HG03378 (cell line): Measurements from ENCODE around the gene PHACTR2.
"Not testable (repeated sequence)": the region's sequence is repeated elsewhere in the genome, so short reads cannot be mapped to it uniquely, and the experiment has no call there.

ENCODE experiments used
- ATAC-seq: cut with Tn5 transposase; IDR thresholded peaks from one replicate; pipeline ENCODE4 v1.9.1; 2021; ENCODE audit warnings: mild to moderate bottlenecking, moderate library complexity; ENCODE audit not compliant: unreplicated experiment

PHACTR2 gene

DNA sequence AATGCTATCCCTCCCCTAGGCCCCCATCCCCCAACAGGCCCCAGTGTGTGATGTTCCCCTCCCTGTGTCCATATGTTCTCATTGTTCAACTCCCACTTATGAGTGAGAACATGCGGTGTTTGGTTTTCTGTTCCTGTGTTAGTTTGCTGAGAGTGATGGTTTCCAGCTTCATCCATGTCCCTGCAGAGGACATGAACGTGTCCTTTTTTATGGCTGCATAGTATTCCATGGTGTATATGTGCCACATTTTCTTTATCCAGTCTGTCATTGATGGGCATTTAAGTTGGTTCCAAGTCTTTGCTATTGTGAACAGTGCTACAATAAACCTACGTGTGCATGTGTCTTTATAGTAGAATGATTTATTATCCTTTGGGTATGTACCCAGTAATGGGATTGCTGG is 173.9 kb downstream of the PHACTR2 start:
- ATAC-seq: not testable (repeated sequence)

DNA sequence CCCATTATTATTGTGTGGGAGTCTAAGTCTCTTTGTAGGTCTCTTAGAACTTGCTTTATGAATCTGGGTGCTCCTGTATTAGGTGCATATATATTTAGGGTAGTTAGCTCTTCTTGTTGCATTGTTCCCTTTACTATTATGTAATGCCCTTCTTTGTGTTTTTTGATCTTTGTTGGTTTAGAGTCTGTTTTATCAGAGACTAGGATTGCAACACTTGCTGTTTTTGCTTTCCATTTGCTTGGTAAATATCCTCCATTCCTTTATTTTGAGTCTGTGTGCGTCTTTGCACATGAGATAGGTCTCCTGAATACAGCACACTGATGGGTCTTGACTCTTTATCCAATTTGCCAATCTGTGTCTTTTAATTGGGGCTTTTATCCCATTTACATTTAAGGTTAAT is 177.3 kb downstream of the PHACTR2 start:
- ATAC-seq: not testable (repeated sequence)

DNA sequence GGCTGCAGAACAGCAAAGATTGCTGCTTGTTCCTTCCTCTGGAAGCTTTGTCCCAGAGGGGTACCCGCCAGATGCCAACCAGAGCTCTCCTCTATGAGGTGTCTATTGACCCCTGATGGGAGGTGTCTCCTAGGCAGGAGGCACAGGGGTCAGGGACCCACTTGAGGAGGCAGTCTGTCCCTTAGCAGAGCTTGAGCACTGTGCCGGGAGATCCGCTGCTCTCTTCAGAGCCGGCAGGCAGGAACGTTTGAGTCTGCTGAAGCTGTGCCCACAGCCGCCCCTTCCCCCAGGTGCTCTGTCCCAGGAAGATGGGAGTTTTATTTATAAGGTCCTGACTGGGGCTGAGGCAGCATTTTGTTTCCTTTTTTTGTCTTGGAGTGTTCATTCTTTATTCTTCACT is 179.0 kb downstream of the PHACTR2 start:
- not testable (repeated sequence) for ATAC-seq

DNA sequence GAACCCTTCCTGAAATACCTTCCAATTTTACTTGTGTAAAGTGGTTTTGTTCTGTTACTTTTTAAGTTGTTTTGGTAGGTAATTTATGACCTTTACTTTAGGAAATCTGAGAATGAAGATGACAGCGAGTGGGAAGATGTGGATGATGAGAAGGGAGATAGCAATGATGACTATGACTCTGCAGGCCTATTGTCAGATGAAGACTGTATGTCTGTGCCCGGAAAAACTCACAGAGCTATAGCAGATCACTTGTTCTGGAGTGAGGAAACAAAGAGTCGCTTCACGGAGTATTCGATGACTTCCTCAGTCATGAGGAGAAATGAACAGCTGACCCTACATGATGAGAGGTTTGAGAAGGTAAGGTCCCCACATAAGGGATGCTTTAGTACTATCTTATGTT is 179.9 kb downstream of the PHACTR2 start:
- ATAC-seq: no peak

DNA sequence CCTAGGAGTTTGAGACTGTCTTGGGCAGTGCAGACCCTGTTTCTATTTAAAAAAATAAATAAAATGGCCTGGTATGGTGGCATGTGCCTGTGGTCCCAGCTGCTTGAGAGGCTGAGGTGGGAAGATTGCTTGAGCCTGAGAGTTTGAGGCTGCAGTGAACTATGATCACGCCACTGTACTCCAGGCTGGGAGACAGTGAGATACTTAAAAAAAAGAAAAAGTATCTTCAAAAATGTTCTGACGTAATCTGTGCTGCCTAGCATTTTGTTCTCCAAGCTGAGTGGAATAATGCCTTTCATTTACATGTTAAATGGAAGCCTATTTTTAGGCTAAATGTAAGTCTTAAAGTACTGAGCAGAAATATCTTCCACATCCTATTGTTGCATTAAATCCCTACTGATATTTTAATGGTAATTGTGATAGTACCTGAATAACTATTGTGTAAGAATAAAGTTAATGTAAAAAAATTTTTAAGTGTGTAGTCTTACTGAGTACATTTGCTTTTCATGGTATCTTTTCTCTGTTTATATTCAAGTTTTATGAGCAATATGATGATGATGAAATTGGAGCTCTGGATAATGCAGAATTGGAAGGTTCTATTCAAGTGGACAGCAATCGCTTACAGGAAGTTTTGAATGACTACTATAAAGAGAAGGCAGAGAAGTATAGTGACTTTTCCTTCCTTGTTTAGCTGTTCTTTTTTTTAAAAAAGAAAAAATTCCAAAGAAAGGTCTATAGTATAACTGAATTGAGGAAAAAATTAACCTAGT is 182.3 kb downstream of the PHACTR2 start:
- no peak for ATAC-seq

DNA sequence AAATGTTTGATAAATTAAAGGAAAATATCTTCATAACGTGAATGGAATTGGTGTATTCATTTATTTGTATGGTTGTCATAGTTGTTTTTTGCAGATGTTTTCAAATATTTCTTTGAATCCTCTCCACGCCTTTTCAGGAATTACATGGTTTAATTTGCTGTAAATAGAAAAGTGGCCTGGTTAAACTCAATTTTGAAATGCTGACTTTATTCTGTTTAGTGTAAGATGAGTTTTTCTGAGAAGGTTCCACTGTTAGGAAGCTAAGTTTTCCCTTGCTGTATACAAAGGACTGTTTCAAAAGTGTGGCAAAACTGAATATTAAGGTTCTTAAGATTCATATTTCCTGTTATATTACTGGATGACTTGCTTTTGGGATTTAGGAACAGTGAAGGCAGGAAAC is 186.0 kb downstream of the PHACTR2 start:
- no peak for ATAC-seq

DNA sequence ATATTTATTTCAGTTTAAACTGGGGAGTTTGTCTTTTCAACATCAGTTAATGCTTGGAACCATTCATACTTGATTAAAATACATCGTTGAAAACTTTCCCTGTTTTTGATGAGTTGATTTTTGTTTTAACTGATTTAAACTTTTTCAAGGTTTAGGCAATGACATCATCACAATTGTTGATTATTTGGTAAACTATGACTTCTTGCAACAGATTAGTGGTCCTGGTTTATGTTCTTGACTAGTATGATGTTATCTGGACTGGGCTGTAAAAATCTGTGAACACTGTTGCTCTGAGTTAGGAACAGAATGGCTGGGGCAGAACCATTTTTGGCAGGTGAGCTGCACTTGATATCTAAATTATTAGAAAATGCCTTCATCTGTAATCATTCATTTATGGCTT is 186.5 kb downstream of the PHACTR2 start, which contains the start of gene ZC2HC1B:
TSS of gene ZC2HC1B (plus strand) at position 241 of the 400 bp plus-strand sequence. CDS start at position 307, 66 bp downstream.
- ATAC-seq: no peak

DNA sequence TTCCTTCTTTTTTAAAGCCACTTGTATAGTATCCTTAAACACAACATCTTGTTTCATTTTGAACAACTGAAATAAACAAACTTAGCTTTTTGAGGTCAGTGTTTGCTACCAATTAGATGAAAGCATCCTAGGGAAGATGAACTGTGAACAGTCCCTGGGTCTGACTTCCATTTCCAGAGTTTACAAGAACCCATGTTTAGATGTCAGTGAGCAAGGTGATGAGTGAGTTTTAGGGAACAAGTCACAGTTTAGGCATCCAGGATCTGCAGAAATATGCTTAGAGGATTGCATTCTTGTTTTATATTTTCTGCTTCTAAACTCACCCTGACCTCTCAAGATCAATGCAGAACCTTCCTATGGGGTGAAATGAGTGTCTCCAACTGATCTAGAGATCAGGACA is 189.5 kb downstream of the PHACTR2 start:
- ATAC-seq: no peak

DNA sequence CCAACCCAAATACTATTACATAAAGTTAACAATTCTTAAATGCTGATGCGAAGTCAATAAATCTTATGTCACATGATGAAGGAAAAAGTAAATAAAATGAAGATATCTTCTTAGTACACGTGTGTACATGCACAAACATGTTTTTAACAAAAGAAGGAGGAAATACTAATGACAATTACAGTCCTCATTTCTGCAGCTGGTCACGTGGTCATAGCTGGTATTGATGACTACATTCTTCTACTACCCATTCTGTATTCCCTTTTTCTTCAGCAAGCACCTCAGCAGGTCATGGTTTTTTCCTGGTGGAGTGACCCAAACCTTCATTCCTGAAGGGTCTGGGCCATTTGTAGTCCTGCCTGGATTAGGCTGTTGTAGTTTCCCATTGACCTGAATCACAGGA is 191.0 kb downstream of the PHACTR2 start:
- ATAC-seq: not testable (repeated sequence)

DNA sequence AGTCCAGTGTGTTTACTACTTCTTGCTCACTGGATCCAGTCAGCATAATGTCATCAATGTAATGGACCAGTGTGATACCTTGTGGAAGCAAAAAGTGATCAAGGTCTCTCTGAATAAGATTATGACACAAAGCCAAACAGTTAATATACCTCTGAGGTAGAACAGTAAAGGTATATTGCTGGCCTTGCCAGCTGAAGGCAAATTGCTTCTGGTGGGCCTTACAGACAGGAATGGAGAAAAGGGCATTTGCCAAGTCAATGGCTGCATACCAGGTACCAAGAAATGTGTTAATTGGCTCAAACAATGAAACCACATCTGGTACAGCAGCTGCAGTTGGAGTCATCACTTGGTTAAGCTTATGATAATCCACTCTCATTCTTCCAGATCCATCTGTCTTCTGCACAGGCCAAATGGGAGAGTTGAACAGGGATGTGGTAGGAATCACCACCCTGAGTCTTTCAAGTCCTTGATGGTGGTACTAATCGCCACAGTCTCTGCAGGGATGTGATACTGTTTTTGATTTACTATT is 193.5 kb downstream of the PHACTR2 start:
- not testable (repeated sequence) for ATAC-seq

DNA sequence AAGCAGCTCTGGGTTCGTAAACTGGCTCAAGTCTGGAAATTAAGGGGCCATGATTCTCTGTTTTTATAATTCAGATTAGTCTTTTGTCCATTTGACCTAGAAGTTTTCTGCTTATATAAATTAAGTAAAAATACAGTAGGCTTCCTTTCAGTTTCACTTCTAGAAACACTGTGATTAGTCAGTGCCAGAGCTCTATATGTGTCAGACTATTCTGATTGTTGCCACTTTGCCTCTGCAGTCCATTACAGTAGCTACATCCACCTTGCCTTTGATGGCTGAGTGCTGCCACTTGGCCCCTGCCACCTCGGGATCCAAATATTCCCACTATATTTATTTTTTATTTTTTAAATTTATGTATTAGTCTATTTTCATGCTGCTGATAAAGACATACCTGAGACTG is 194.4 kb downstream of the PHACTR2 start:
- peak; percentile 96 for ATAC-seq

DNA sequence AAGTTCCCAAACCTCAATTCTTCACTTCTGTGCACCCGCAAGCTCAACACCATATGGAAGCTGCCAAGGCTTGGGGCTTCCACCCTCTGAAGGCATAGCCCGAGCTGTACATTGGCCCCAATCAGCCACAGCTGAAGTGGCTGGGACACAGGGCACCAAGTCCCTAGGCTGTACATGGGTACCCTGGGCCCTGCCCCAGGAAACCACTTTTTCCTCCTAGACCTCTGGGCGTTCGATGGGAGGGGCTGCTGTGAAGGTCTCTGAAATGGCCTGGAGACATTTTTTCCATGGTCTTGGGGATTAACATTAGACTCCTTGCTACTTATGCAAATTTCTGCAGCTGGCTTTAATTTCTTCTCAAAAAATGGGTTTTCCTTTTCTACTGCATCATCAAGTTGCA is 195.8 kb downstream of the PHACTR2 start:
- not testable (repeated sequence) for ATAC-seq

DNA sequence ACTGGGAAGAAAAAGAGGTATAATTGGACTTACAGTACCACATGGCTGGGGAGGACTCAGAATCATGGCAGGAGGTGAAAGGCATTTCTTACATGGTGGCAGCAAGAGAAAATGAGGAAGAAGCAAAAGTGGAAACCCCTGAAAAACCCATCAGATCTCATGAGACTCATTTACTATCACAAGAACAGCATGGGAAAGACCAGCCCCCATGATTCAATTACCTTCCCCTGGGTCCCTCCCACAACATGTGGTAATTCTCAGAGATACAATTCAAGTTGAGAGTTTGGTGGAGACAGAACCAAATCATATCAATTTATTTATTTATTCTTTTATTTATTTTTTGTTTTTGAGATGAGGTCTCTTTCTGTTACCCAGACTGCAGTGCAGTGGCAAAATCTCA is 196.7 kb downstream of the PHACTR2 start:
- not testable (repeated sequence) for ATAC-seq

DNA sequence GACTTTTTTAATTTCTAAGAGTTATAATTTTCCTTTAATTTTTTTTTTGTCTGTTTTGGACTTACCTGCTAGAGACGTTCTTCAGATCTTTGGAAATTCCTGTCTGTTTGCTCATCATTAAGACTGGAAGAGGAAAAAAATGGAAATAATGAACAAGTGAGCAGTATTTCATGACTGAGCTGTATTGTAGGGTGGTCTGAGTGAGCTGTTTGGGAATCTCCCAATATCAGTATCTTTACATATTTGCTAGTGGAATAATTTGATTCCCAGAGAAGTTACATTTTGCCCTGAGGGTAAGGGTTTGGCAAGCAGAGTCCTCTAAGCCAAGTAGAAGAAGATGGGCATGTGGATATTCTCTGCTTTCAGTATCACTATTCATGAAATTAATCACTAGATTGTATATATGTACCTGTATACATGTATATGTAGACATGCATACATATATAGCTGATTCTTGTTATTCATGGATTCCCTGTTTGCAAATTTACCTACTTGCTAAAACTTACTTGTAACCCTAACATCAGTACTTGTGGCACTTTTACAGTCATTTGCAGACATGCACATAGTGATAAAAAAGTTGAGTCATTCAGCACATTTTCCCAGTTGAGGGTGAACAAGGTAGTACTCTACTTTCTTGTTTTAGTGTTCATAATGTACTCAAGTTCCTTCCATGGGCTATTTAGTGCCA is 200.0 kb downstream of the PHACTR2 start:
- no peak for ATAC-seq

DNA sequence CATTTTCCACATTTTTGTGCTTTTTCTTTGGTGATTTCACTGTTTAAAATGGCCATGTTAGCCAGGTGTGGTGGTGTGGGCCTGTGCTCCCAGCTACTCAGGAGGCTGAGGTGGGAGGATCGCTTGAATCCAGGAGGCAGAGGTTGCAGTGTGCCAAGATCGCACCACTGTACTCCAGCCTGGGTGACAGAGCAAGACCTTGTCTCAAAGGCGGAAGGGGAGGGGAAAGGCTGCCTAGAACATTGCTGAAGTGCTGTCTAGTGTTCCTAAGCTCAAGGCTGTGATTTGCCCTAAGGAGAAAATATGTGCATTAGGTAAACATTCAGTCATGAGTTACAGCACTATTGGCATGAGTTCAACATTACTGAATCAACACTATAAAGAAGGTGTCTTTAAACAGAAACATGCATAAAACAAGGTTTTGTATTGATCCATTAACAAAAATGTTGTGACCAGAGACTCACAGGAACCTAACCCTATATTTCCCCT is 200.6 kb downstream of the PHACTR2 start:
- no peak for ATAC-seq

DNA sequence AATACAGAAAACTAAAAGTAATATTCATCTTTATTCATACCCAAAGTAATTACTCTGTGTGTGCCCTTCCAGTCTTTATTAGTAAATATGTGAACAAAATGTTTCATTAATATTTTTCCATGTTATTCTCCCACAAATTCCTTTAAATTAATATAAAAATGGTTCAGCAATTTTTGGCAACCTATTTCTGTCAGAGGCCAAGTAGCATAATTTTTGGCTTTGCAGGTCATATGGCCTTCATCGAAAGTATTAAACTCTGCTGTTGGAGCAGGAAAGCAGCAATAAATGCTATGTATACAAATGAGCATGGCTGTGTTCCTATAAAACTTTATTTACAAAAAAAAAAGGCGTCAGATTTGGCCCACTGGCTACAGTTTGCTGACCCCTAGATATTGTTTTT is 202.6 kb downstream of the PHACTR2 start:
- ATAC-seq: no peak
